ENCODE data around the gene MCM3AP. TPM values are rescaled to one million over a fixed set of nuclear protein-coding genes. Genes with fewer than 3 reads are reported as not detected.

Gene MCM3AP
- total and polyA plus RNA-seq, 2 experiments from 2014 or later: 39.6 to 106 TPM

GRCh38 chr21:46237474-46237873 lies 47.9 kb downstream of the MCM3AP start:
- no peak for DNase-seq (ENCODE audit: low read depth in 1 of 2, low spot score in 1 of 2)
- H3K27me3 ChIP-seq: no peaks in the 10 kb centered on the region
- TF ChIP-seq CTCF (IDR thresholded peaks at IDR 0.05; ENCODE audit: low read depth, low read length): no peak
- no peak overlapping the region for H3K27ac ChIP-seq
- no peak overlapping the region for H3K4me3 ChIP-seq
- no peaks in the 10 kb centered on the region for H3K4me1 ChIP-seq (ENCODE audit: low read depth)
- peaks cover 62% of the 10 kb centered on the region for H3K36me3 ChIP-seq
- H3K9me3 ChIP-seq (ENCODE audit: low read depth): no peaks in the 10 kb centered on the region

- no peaks in the 10 kb centered on the region for H3K9me3 ChIP-seq (ENCODE audit: low read depth)
- no peak overlapping the region for H3K27ac ChIP-seq
- TF ChIP-seq CTCF (IDR thresholded peaks at IDR 0.05; ENCODE audit: low read depth, low read length): no peak
- peaks cover 4% of the 10 kb centered on the region for H3K4me1 ChIP-seq (ENCODE audit: low read depth)
- H3K36me3 ChIP-seq: peaks cover 42% of the 10 kb centered on the region
- H3K27me3 ChIP-seq: no peaks in the 10 kb centered on the region
- no peak overlapping the region for H3K4me3 ChIP-seq
- DNase-seq (ENCODE audit: low read depth in 1 of 2, low spot score in 1 of 2): no peak
Measured at GRCh38 chr21:46234436-46234950, 50.9 kb downstream of the MCM3AP start.

- Histone ChIP-seq H3K9me3 (ENCODE audit: low read depth) (no peaks in the 10 kb centered on the region), H3K36me3 (peaks cover 11% of the 10 kb centered on the region), H3K4me3 (peak overlapping the region; percentile 51), H3K27me3 (no peaks in the 10 kb centered on the region), H3K27ac (no peak overlapping the region), H3K4me1 (ENCODE audit: low read depth) (peaks cover 15% of the 10 kb centered on the region)
- TF ChIP-seq CTCF (IDR thresholded peaks at IDR 0.05; ENCODE audit: low read depth, low read length): no peak
- no peak for DNase-seq (ENCODE audit: low read depth in 1 of 2, low spot score in 1 of 2)
Measured at GRCh38 chr21:46229923-46230260, 55.5 kb downstream of the MCM3AP start.

- Histone ChIP-seq H3K36me3 (peaks cover 5% of the 10 kb centered on the region), H3K27ac (peak overlapping the region; percentile 88)
- peak; percentile 38 for TF ChIP-seq CTCF (IDR thresholded peaks at IDR 0.05; ENCODE audit: low read depth, low read length)
Measured at GRCh38 chr21:46229133-46229922, 56.1 kb downstream of the MCM3AP start.

GRCh38 chr21:46228345-46229051 lies 56.9 kb downstream of the MCM3AP start, which contains the start of gene LSS:
Gene LSS, minus strand, starts transcription at chr21:46228774. Its CDS starts 29 bp downstream, at chr21:46228745.
- Histone ChIP-seq H3K4me3 (peak within 1 kb of the TSS; percentile 68), H3K9me3 (ENCODE audit: low read depth) (no peaks in the 10 kb centered on the region), H3K36me3 (no peaks in the 10 kb centered on the region), H3K27ac (peak within 1 kb of the TSS; percentile 91), H3K4me1 (ENCODE audit: low read depth) (peaks cover 22% of the 10 kb centered on the region), H3K27me3 (no peaks in the 10 kb centered on the region)
- DNase-seq (ENCODE audit: low read depth in 1 of 2, low spot score in 1 of 2): peak; percentile 99 to 100
- no peak for TF ChIP-seq CTCF (IDR thresholded peaks at IDR 0.05; ENCODE audit: low read depth, low read length)

More at GRCh38 chr21:46229133-46229922, 56.1 kb downstream of the MCM3AP start:
- Histone ChIP-seq H3K27me3 (no peaks in the 10 kb centered on the region), H3K4me1 (ENCODE audit: low read depth) (peaks cover 21% of the 10 kb centered on the region), H3K9me3 (ENCODE audit: low read depth) (no peaks in the 10 kb centered on the region), H3K4me3 (peak overlapping the region; percentile 51)
- DNase-seq (ENCODE audit: low read depth in 1 of 2, low spot score in 1 of 2): no peak
